Neutrophil (primary cell): Measurements from ENCODE around the gene SNRNP27.

ENCODE experiments used
- H3K27ac ChIP-seq: fragments of 200-600 bp; sonication (generic); 2 replicates; pipeline ENCODE4 v1.5.1; 2016; ENCODE audit warnings: mild to moderate bottlenecking, moderate library complexity
- H3K27me3 ChIP-seq: fragments of 200-600 bp; sonication (generic); 2 replicates; pipeline ENCODE4 v1.6.0; 2016; ENCODE audit warnings: mild to moderate bottlenecking
- H3K36me3 ChIP-seq: fragments of 200-600 bp; sonication (generic); 2 replicates; pipeline ENCODE4 v1.5.1; 2017
- H3K4me1 ChIP-seq, 2 experiments: fragments of 200-600 bp in 1 of 2; sonication (generic) in 1 of 2; 1 replicate in 1 of 2; 2 replicates in 1 of 2; pipeline versions ENCODE4 v1.5.1 to v1.6.1; 2013 to 2016; ENCODE audit warnings: low read depth in 1 of 2, low read length in 1 of 2, mild to moderate bottlenecking in 1 of 2, moderate library complexity in 1 of 2; ENCODE audit not compliant: control insufficient read depth in 1 of 2, insufficient read depth in 1 of 2
- H3K4me3 ChIP-seq, 2 experiments: fragments of 200-600 bp in 1 of 2; sonication (generic) in 1 of 2; 1 replicate in 1 of 2; 2 replicates in 1 of 2; pipeline ENCODE4 v1.5.1; 2013 to 2016; ENCODE audit warnings: low read depth in 1 of 2, low read length in 1 of 2, mild to moderate bottlenecking in 1 of 2, moderate library complexity in 1 of 2
- H3K9me3 ChIP-seq: fragments of 200-600 bp; sonication (generic); 2 replicates; pipeline ENCODE4 v1.5.1; 2016
- CTCF ChIP-seq: fragments of 200-600 bp; sonication (generic); IDR thresholded peaks from 2 replicates; pipeline ENCODE4 v1.5.1; 2016; ENCODE audit warnings: antibody characterized with exemption

SNRNP27 gene

DNA sequence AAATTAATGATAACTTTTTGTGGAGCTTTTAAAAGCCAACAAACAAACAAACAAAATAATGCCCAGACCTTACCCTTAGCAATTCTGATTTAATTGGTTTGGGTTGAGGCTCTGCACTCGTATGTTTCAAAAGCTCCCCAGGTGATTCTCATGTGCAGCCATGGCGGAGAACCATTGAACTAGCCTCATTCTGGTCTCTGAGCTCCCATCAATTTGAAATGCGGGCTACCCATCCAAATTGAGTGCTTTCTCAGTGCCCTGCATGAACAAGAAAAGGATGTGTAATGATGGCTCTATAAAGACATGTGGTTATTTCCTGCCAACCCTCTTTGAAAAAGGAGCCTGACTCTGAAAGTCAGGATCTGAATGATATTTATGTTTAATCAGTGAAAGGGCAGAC, 29.4 kb downstream of the SNRNP27 start:
- H3K4me1 ChIP-seq, result peaks cover 96 to 100% of the 10 kb centered on the region in 2 experiments
- H3K27ac ChIP-seq, result peak overlapping the region; percentile 99
- H3K4me3 ChIP-seq, result peak overlapping the region; percentile 57 to 94
- H3K36me3 ChIP-seq, result peaks cover 100% of the 10 kb centered on the region
- TF ChIP-seq CTCF, result no peak
- H3K9me3 ChIP-seq, result peaks cover 3% of the 10 kb centered on the region
- no peaks in the 10 kb centered on the region for H3K27me3 ChIP-seq

- Histone ChIP-seq H3K27ac (peak overlapping the region; percentile 99), H3K4me3 (peak overlapping the region; percentile 57 to 94)
- peak; percentile 13 for TF ChIP-seq CTCF
Measured at GRCh38 chr2:69926849-69927515, 33.2 kb downstream of the SNRNP27 start.

GRCh38 chr2:69931832-69932595, 38.3 kb downstream of the SNRNP27 start:
- Histone ChIP-seq H3K36me3 (peaks cover 100% of the 10 kb centered on the region), H3K4me1 (peaks cover 98 to 100% of the 10 kb centered on the region in 2 experiments), H3K4me3 (peak overlapping the region; percentile 32 to 94), H3K27ac (peak overlapping the region; percentile 99), H3K9me3 (peaks cover 4% of the 10 kb centered on the region), H3K27me3 (no peaks in the 10 kb centered on the region)
- no peak for TF ChIP-seq CTCF

More at GRCh38 chr2:69926849-69927515, 33.2 kb downstream of the SNRNP27 start:
- H3K9me3 ChIP-seq, result no peaks in the 10 kb centered on the region
- no peaks in the 10 kb centered on the region for H3K27me3 ChIP-seq
- H3K4me1 ChIP-seq, result peaks cover 99 to 100% of the 10 kb centered on the region in 2 experiments
- peaks cover 100% of the 10 kb centered on the region for H3K36me3 ChIP-seq

DNA sequence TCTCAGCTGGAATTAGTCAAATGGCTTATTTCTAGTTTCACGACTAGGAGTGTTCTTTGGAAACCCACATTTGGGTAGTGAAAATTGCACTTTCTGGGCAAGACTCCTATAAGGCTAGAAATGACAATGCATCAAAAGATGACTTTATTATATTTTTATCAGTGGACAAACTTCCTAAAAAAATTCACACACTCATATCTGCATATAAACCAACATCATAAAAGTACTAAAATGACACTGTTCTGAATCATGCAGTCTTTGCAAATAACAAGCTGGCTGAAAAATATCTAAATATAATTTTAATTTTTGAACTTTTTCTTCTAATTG, 38.8 kb downstream of the SNRNP27 start:
- H3K36me3 ChIP-seq, result peaks cover 100% of the 10 kb centered on the region
- peak overlapping the region; percentile 32 to 94 for H3K4me3 ChIP-seq
- no peak for TF ChIP-seq CTCF
- peaks cover 4% of the 10 kb centered on the region for H3K9me3 ChIP-seq
- no peaks in the 10 kb centered on the region for H3K27me3 ChIP-seq
- H3K4me1 ChIP-seq, result peaks cover 99 to 100% of the 10 kb centered on the region in 2 experiments
- H3K27ac ChIP-seq, result peak overlapping the region; percentile 99

DNA sequence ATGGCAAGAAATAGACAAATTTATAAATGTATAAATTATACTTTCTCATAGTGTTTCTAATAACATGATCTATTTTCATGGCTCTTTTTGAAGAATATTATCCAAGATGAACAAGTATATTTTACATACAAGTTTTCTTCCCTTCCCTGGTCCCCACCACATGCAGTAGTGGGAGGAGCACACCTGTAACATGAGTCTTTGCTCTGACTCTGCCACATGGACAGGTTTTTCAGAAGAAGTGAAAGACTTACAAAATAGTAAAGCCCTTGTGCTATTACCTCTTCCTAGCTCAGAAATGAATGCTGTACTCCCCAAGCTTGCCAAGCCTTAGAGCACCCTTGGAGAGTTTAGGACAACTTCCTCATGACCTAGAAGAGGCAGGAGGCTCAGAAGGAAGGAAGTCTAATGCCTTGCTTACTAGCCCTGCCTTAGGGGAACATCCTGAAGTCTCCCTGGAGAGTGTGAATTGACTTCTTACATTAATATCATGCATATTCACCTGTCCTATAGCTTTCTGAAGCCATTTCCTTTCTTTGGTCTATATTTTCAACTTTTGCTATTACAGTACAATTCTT, 39.6 kb downstream of the SNRNP27 start:
- H3K36me3 ChIP-seq, result peaks cover 100% of the 10 kb centered on the region

More for the DNA sequence above, 39.6 kb downstream of the SNRNP27 start:
- Histone ChIP-seq H3K4me3 (peak overlapping the region; percentile 32 to 94), H3K4me1 (peaks cover 99 to 100% of the 10 kb centered on the region in 2 experiments), H3K27ac (peak overlapping the region; percentile 99), H3K27me3 (no peaks in the 10 kb centered on the region), H3K9me3 (peaks cover 4% of the 10 kb centered on the region)
- no peak for TF ChIP-seq CTCF
